HepG2 (cell line): ENCODE data around the gene CNNM2. TPM values are rescaled to one million over a fixed set of nuclear protein-coding genes. Genes with fewer than 3 reads are reported as not detected.

Source experiments
- GABPA ChIP-seq, 2 experiments: IDR thresholded peaks; 2 replicates each; pipeline ENCODE4 v1.6.1; 2011 to 2016; ENCODE audit warnings: low read depth in 2 of 2, low read length in 1 of 2, missing biosample characterization in 1 of 2, missing genetic modification characterization in 1 of 2
- GFI1 ChIP-seq: sonication (generic); formaldehyde crosslinking; IDR thresholded peaks from 2 replicates; pipeline ENCODE4 v1.5.0; 2020; ENCODE audit warnings: missing genetic modification reagents, mild to moderate bottlenecking, borderline replicate concordance
- GMEB1 ChIP-seq: sonication (generic); formaldehyde crosslinking; IDR thresholded peaks from 2 replicates; pipeline ENCODE4 v1.5.1; 2020; ENCODE audit warnings: missing genetic modification reagents, mild to moderate bottlenecking, borderline replicate concordance
- KDM1A ChIP-seq: IDR thresholded peaks from 2 replicates; pipeline ENCODE4 v1.6.1; 2016; ENCODE audit warnings: missing compliant biosample characterization
- KDM2A ChIP-seq: sonication (generic); formaldehyde crosslinking; IDR thresholded peaks from 2 replicates; pipeline ENCODE4 v1.4.0; 2020; ENCODE audit warnings: low read depth, missing genetic modification reagents, borderline replicate concordance
- MAZ ChIP-seq, 2 experiments: sonication (generic) in 1 of 2; formaldehyde crosslinking in 1 of 2; IDR thresholded peaks; 2 replicates each; pipeline versions ENCODE4 v1.5.0 to v1.6.1; 2012 to 2020; ENCODE audit warnings: low read depth in 2 of 2, mild to moderate bottlenecking in 2 of 2, borderline replicate concordance in 1 of 2, improper control_type of control experiment in 1 of 2, low read length in 1 of 2, missing genetic modification reagents in 1 of 2, moderate library complexity in 1 of 2
- MYPOP ChIP-seq: sonication (generic); formaldehyde crosslinking; IDR thresholded peaks from 2 replicates; pipeline ENCODE4 v1.8.1; 2023; ENCODE audit warnings: mild to moderate bottlenecking, moderate library complexity, missing genetic modification reagents
- POLR2AphosphoS2 ChIP-seq: IDR thresholded peaks from 2 replicates; pipeline ENCODE4 v1.6.1; 2011; ENCODE audit warnings: low read depth, low read length, improper control_type of control experiment
- SAFB2 ChIP-seq: sonication (generic); formaldehyde crosslinking; IDR thresholded peaks from 2 replicates; pipeline ENCODE4 v1.5.1; 2020; ENCODE audit warnings: missing genetic modification reagents, low read depth, mild to moderate bottlenecking, borderline replicate concordance
- SP5 ChIP-seq: IDR thresholded peaks from 2 replicates; pipeline ENCODE4 v1.6.1; 2016; ENCODE audit warnings: low read depth, borderline replicate concordance
- SRF ChIP-seq: IDR thresholded peaks from 2 replicates; pipeline ENCODE4 v1.6.1; 2011; ENCODE audit warnings: mild to moderate bottlenecking, low read depth, low read length, moderate library complexity
- ZFAT ChIP-seq: sonication (generic); formaldehyde crosslinking; conservative IDR thresholded peaks from 2 replicates; pipeline ENCODE4 v1.8.1; 2023; ENCODE audit warnings: missing genetic modification reagents, inconsistent platforms
- ZMYM2 ChIP-seq: sonication (generic); formaldehyde crosslinking; IDR thresholded peaks from 2 replicates; pipeline ENCODE4 v1.8.0; 2022; ENCODE audit warnings: mild to moderate bottlenecking, missing genetic modification reagents
- ZNF205 ChIP-seq: IDR thresholded peaks from 2 replicates; pipeline ENCODE4 v1.6.1; 2018; ENCODE audit warnings: missing biosample characterization, missing genetic modification reagents
- ZNF30 ChIP-seq: sonication (generic); formaldehyde crosslinking; IDR thresholded peaks from 2 replicates; pipeline ENCODE4 v1.5.0; 2020; ENCODE audit warnings: mild to moderate bottlenecking, missing genetic modification reagents
- ZNF34 ChIP-seq: sonication (generic); formaldehyde crosslinking; IDR thresholded peaks from 2 replicates; pipeline ENCODE4 v1.4.0; 2020; ENCODE audit warnings: mild to moderate bottlenecking, missing genetic modification reagents, borderline replicate concordance
- ZNF556 ChIP-seq: sonication (generic); formaldehyde crosslinking; IDR thresholded peaks from 2 replicates; pipeline ENCODE4 v1.4.0; 2020; ENCODE audit warnings: mild to moderate bottlenecking, missing genetic modification reagents, borderline replicate concordance
- ZNF577 ChIP-seq: sonication (generic); formaldehyde crosslinking; IDR thresholded peaks from 2 replicates; pipeline ENCODE4 v1.4.0; 2020; ENCODE audit warnings: mild to moderate bottlenecking, low read depth, missing genetic modification reagents, borderline replicate concordance
- ZSCAN21 ChIP-seq: sonication (generic); formaldehyde crosslinking; IDR thresholded peaks from 2 replicates; pipeline ENCODE4 v1.8.0; 2022; ENCODE audit warnings: mild to moderate bottlenecking, missing genetic modification reagents, moderate library complexity, borderline replicate concordance
- ZSCAN25 ChIP-seq: sonication (generic); formaldehyde crosslinking; IDR thresholded peaks from 2 replicates; pipeline ENCODE4 v1.8.0; 2022; ENCODE audit warnings: mild to moderate bottlenecking, missing genetic modification reagents
- polyA plus RNA-seq, 8 experiments: library from polyadenylated mRNA; depleted of rRNA in 3 of 8; stranded (reverse) in 7 of 8; unstranded in 1 of 8; fragments of >200 nt; fragmentation: Illumina TruSeq in 4 of 8; extraction: Trizol in 4 of 8; gene quantifications; 2 replicates each; pipeline versions ENCODE4 v1.2.1 to v1.2.3, GENCODE V29; 2011 to 2016; ENCODE audit warnings: low read depth in 4 of 8, missing spikeins in 1 of 8, mixed read lengths in 1 of 8; ENCODE audit not compliant: insufficient read depth in 1 of 8
- total RNA-seq, 5 experiments: library from RNA; depleted of rRNA; stranded (reverse); fragments of >200 nt; fragmentation: Illumina TruSeq; extraction: Trizol; gene quantifications; 2 replicates each; pipeline ENCODE4 v1.2.3, GENCODE V29; 2016; ENCODE audit warnings: low read depth in 1 of 5
- TF ChIP-seq, protein P1 (sequence below): IDR thresholded peaks from 2 replicates; pipeline ENCODE4 v1.6.1; 2016; ENCODE audit warnings: missing compliant biosample characterization, missing genetic modification reagents, borderline replicate concordance
- TF ChIP-seq, protein P2 (sequence below): sonication (generic); formaldehyde crosslinking; IDR thresholded peaks from 2 replicates; pipeline ENCODE4 v1.4.0; 2020; ENCODE audit warnings: missing genetic modification reagents

CNNM2 gene
- total and polyA plus RNA-seq, 2 of the 13 experiments (the other 11 are each of a cell fraction or from before 2014, with no cell fraction given): 7.1 to 9.0 TPM

DNA sequence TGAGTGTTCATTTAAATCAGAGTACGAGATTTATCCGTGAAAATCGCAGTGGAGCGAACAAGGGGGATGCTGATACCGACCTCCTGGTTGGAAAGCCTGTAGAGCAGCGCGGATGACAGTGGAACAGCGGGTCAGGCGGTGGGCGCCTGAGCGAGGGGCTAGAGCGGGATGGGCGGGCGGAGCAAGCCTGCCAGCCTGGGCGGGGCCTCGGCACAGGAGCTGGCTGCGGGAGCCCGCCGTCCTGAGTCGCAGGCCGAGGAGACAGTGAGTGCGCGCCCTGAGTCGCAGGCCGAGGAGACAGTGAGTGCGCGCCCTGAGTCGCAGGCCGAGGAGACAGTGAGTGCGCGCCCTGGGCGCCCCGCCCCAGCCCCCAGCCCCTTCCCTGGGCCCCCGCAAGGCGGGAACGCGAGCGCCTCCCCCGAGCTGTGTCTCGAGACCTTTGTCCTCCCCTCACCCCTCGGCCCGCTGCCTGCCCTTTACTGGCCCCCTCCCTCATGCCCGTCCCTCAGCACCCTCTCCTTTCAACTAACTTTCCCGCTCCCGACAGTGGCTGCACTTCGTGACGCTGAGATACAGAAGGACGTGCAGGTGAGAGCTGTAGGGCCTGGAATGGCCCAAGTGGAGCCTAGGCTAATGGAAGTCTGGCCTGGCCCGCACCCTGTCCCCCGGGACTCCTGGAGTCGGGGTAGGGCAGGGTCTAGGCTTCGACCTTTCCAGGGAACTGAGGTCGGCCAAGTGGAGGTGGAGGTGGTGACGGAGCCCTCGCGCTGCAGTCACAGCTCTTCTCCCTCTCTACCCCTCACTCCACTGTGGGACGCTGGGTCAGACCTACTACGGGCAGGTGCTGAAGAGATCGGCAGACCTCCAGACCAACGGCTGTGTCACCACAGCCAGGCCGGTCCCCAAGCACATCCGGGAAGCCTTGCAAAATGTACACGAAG is 48.6 kb upstream of the CNNM2 start, which contains the start of gene AS3MT (continued):
- TF ChIP-seq SP5 (CRISPR knock-in tag) (peak; percentile 70), GFI1 (CRISPR knock-in tag) (peak; percentile 45; the same call in 1 of the 2 replicates), POLR2AphosphoS2 (no peak), MAZ (IDR thresholded peaks at IDR 0.05; ENCODE audit: borderline replicate concordance, low read depth, low read length) (no peak), MAZ (CRISPR knock-in tag; IDR thresholded peaks at IDR 0.05; ENCODE audit: low read depth) (peak; percentile 86), KDM2A (CRISPR knock-in tag) (peak; percentile 97), ZFAT (CRISPR knock-in tag) (0 out of 2 replicates have a peak, but pooled peaks have one; percentile 68), ZNF34 (CRISPR knock-in tag) (no peak), MYPOP (CRISPR knock-in tag) (no peak), GMEB1 (CRISPR knock-in tag) (no peak; the same call in 1 of the 2 replicates), ZNF30 (CRISPR knock-in tag) (peak; percentile 89; the same call in 1 of the 2 replicates), SAFB2 (0 out of 2 replicates have a peak, but pooled peaks have one; percentile 47), ZNF577 (no peak), ZMYM2 (CRISPR knock-in tag) (peak; percentile 73; the same call in 1 of the 2 replicates), ZNF205 (peak; percentile 60; the same call in 1 of the 2 replicates), ZSCAN21 (CRISPR knock-in tag) (peak; percentile 24; the same call in 1 of the 2 replicates), KDM1A (no peak), ZNF556 (peak; percentile 72; the same call in 1 of the 2 replicates), SRF (no peak), ZSCAN25 (CRISPR knock-in tag) (no peak), GABPA (IDR thresholded peaks at IDR 0.05; ENCODE audit: low read depth, low read length) (no peak), GABPA (CRISPR knock-in tag; IDR thresholded peaks at IDR 0.05; ENCODE audit: low read depth) (no peak)
- TF ChIP-seq, protein P1, sequence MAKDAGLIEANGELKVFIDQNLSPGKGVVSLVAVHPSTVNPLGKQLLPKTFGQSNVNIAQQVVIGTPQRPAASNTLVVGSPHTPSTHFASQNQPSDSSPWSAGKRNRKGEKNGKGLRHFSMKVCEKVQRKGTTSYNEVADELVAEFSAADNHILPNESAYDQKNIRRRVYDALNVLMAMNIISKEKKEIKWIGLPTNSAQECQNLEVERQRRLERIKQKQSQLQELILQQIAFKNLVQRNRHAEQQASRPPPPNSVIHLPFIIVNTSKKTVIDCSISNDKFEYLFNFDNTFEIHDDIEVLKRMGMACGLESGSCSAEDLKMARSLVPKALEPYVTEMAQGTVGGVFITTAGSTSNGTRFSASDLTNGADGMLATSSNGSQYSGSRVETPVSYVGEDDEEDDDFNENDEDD (CRISPR knock-in tag): peak; percentile 73
- TF ChIP-seq, protein P2, sequence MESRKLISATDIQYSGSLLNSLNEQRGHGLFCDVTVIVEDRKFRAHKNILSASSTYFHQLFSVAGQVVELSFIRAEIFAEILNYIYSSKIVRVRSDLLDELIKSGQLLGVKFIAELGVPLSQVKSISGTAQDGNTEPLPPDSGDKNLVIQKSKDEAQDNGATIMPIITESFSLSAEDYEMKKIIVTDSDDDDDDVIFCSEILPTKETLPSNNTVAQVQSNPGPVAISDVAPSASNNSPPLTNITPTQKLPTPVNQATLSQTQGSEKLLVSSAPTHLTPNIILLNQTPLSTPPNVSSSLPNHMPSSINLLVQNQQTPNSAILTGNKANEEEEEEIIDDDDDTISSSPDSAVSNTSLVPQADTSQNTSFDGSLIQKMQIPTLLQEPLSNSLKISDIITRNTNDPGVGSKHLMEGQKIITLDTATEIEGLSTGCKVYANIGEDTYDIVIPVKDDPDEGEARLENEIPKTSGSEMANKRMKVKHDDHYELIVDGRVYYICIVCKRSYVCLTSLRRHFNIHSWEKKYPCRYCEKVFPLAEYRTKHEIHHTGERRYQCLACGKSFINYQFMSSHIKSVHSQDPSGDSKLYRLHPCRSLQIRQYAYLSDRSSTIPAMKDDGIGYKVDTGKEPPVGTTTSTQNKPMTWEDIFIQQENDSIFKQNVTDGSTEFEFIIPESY: no peak
